GM19324 (cell line): ENCODE results near the gene AJM1.
A peak's percentile ranks its signal among the peaks of the same experiment; 100 is the strongest.

Experiments
- ATAC-seq: cut with Tn5 transposase; IDR thresholded peaks from one replicate; pipeline ENCODE4 v1.9.1; 2021; ENCODE audit warnings: mild to moderate bottlenecking, moderate library complexity; ENCODE audit not compliant: unreplicated experiment, low FRiP score

AJM1 gene

DNA sequence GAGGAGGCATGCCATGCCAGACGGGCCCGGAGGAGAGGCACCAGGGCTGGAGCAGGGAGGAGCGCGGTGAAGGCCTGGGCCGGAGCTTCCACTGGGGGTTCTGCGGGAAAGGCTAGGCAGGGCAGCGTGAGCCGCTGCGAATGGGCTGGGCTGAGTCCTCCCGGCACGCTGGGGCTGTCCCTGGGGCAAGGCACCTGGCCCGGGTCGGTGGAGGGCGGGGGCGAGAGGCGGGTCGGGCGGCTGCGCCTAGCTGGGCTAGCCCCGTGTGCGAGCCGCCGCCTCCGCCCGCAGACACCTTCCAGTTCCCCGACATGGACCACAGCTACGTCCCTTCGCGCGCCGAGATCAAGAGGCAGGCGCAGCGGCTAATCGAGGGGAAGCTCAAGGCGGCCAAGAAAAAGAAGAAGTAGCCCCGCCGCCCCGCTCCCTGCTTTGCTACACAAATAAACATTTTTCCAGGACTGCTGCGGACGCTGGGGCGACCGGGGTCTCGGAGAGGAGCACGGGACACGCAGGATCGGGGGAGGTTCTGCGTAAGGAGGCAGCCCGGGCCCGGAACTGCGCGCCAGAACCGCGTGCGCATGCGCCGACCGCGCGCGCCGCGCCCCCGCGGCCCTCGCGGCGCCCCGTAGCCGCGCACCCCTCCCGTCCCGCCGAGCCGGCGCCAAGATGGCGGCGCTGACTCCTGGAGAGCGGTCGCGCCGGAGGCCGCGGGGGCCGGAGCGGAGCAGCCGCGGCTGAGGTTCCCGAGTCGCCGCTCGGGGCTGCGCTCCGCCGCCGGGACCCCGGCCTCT lies 34.8 kb upstream of the AJM1 start, which contains the start of gene RABL6:
RABL6 (plus strand) TSS at position 668 of the 794 bp plus-strand sequence. CDS start 249 bp downstream, outside the sequence.
- peak; percentile 85 for ATAC-seq

DNA sequence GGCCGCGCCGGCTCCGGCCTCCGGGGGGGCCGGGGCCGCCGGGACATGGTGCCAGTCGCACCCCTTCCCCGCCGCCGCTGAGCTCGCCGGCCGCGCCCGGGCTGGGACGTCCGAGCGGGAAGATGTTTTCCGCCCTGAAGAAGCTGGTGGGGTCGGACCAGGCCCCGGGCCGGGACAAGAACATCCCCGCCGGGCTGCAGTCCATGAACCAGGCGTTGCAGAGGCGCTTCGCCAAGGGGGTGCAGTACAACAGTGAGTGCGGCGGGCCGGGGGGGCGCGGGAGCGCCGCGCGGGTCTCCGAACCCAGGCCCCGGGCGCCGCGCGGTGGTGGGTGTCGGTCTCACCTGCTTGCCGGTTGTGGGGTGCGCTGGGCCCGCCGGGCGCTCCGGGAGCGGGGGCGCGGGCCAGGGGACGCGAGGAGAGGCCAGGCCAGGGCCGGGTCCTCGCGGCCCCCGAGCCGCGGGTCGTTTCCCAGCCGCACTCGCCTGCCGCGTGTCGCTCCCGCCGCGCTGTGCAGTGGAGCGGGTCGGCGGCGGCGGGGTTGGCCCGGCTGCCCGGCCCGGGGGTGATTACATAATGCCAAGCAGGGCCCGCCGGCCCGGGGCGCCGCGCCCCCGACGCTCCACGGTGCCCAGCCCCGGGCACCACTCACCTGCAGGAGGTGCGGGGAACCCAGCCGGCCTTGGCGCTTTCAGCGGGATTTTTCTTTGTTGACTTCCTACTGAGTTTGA lies 34.0 kb upstream of the AJM1 start:
- ATAC-seq, result peak; percentile 37

DNA sequence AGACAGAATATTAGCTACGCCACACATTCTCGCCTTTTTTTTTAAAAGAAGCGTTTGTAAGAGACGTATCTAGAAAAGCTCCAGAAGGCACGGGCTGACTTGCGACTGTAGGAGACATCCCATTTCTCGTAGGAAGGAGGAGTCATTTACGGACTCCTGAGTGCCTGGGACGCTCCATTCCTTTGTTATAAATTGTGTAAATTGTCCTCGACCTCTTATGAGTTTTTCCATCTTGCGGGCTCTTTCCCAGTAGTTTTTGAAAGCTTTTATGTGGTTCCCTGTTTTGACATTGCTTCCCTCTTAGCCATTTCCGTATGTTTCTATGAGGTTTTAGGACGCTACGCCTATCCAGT lies 33.5 kb upstream of the AJM1 start:
- ATAC-seq, result no peak

DNA sequence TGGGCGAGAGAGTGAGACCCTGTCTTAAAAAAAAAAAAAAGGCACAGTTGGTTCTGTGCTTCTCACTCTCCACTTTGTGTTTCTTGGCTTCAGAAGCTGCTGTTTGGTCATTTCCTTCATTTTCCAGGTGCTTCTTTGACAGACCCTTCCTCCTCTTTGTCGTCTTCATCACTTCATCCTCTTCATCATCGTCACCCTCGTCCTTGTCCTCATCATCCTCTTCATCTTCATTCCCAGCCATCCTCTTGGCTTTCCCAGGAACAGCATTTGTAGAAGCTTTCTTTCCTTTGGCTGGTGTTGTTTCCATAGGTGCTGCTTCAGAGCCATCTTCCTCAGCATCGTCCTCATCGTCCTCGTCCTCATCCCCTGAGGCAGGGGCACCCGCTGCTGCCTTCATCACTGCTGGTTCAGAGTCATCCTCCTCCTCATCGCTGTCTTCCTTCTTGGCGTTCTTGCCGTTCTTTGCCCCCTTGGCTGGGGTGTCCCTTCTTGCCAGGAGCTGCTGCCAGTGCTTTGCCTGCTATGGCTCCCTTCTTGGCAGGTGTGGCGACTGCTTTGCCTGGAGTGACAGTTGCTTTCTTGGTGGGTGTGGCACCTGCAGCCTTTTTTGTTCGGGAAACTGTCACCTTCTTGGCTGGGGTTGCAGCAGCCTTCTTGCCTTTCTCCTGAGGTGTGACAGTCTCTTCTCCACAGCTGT lies 27.4 kb upstream of the AJM1 start:
- ATAC-seq, result no peak

DNA sequence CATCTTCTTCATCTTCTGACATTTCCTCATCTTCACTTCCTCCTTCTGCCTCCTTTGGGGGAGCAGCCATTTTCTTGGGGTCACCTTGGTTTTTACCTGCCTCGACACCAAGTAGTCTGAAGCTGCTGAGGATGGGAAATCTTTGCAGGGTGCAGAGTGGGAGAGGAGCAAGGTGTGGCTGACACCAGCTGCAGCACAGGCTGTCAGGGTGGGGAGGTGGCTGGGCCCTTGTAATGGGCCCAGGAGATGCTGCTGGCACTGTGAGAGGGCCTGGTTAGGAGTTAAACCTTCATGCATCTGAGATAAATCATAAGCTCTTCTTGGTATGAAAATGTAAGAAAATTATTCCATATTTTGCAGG lies 26.9 kb upstream of the AJM1 start:
- ATAC-seq, result no peak

DNA sequence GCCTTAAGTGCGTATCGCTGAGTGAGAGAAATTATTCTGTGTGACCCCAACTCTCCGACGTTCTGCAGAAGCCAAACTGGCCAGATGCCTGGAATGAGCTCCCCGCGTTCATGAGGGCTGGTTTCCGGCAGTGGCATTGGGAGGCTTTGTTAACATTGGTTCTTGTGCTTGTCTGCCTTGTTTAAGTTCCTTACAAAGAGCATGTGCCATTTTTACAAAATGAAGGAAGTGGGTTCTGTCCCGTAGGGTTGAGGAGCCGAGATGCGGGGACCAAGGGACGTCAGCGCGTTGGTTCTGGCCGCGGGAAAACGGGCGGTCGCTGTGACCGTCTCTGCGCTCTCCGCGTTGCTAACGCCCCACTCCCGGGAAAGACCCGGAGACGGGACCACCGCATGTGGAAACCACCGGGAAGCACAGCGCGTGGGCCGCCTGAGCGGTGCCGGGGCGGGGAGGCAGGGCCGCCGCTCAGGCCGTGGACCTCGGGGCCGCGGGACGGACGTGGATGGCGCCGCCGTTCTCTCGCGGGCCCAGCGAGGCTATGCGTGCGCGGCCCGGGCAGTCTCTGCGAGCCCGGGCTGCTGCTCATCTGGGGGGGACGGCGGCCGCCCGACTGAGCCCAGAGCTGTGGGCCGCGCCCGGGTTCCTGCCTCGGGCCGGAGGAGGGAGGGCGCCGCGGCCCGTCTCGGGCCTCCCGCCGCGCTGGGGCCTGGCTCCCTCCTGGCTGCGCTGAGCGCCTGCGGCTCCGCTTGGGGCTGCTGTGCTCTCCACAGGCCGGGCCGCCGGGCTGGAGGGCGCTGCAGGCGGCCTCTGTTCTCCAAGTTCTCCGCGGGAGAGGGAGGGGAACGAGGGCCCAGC lies 21.1 kb upstream of the AJM1 start:
- no peak for ATAC-seq

DNA sequence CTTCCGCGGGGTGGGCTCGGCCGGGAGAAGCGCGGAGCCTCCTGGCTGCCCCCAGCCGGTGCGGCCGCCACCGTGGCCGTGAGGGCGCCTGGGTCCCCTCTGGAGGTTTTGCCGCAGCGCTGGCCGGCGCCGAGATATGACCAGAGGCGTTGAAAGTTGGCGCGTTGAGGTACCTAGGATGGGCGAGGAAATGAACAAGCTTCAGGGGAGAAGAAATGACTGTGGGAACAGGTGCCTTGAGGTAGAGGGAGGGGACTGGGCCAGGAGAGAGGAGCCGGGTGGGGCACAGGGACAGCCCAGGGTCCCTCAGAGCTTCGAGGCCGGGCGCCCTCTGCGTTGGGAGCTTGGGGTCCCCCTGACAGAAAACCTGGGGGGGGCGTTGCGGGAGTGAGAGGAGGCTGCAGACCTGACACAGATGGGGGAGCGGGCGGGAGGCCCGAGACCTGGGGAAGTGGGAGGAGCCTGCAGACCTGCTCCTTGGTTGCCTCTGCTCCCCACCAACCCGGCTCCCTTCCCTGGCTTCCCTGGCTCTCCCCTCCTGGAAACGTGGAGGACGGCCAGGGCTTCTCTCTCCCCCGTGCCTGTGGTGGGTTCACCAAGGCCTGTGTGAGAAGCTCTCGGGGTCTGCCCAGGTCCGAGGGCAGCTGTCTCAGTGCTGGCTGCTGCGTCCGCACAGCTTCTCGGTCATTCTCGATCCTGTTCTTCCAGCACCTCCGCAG lies 20.3 kb upstream of the AJM1 start:
- ATAC-seq, result no peak

DNA sequence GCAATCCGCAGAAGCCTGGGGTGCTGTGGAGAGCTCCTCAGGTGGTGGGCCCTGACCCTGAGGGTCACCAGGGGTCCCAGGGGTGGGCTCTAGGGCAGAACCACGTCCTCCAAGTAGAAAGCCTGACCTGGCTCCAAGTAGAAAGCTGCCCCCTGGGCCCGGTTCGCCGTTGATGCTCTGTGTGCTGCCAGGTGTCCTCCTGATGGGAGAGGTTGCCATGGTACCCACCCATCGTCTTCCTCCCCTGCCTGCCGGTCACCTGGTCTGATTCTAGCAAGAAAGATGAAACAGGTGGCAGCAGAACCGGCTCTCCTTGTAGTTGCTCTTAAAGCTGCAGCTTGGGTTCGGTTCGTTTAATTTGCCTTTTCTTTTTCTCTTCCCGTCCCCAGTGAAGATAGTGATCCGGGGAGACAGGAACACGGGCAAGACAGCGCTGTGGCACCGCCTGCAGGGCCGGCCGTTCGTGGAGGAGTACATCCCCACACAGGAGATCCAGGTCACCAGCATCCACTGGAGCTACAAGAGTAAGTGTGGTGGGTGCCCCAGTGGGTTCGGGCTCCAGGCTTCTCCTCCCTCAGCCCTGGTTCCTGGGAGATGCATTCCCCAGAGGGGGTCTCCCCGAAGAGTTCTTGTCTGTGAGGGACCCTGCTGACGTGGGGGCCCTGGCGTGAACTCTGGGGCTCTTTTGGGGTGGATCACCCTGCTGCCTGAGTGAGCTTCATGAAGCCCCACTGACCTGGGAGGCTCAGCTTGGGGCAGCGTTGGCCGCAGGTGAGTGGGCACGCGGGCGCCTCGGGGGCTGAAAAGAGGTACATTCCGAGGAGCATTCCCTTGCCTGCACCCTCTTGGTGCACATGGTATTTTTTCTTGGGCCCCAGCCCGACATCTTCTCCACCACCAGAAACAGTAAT lies 18.9 kb upstream of the AJM1 start:
- ATAC-seq, result no peak

DNA sequence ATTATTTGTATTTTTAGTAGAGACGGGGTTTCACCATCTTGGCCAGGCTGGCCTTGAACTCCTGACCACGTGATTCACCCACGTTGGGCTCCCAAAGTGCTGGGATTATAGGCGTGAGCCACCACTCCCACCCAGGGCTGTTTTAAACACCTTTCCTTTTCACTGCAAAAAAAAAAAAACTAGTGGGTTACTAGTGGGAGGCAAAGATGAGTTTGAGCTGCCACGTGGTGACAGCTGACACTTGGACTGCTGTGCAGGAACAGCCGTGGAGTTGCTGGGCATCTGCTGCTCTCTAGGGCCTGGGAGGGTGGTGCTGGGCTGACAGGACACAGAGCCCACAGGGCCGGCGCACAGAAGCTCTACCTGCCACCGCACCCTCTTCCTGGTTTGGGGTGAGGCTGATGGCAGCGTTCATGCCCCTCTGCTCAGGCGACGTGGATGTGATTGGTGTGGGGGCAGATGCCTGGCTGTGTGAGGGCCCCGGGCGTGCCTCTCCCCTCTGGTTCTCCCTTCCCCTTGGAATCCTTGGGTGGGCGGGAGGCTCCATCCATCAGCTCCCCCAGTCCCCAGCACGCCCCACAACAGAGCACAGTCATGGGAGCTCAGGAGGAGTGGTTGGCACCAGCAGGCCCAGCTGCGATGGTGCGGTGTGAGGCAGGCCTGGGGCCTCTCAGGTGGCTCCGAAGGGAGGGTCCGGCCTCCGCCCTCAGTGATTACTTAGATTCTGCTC lies 17.6 kb upstream of the AJM1 start:
- ATAC-seq, result no peak

DNA sequence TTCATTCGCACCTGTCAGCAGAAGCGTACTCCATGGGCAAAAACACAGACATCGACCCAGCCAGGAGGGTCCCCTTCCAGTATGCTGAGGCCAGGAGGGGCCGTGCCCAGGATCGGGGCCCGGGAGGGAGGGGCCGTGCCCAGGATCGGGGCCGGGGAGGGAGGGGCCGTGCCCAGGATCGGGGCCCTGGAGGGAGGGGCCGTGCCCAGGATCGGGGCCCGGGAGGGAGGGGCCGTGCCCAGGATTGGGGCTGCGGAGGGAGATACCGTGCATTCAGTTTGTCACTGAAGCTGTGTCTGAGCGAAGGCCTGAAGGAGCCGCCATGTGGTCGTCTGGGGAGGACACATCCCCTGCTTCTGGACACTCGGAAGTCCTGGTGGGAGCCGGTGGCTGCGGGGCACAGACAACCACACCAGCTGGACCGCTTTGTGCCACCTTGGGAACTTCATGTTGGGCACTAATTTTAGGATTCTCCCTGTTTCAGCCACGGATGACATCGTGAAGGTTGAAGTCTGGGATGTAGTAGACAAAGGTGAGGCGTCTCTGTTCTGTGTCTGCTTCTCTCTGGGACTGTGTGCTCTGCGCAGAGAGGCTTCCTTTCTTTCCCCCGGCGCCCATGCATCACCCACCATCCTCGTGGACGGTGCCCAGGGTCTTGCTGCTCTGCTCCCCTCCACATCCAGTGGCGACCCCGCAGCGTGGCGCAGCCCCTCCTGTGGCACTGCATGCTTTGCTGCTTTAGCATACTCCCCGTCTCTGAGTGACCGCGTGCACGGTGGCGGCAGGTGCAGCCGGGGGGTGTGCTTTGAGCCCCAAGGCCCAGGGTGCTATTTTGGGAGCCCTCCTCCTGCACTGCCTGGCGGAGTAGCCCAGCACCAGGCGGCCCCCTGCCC lies 16.7 kb upstream of the AJM1 start:
- ATAC-seq, result no peak

DNA sequence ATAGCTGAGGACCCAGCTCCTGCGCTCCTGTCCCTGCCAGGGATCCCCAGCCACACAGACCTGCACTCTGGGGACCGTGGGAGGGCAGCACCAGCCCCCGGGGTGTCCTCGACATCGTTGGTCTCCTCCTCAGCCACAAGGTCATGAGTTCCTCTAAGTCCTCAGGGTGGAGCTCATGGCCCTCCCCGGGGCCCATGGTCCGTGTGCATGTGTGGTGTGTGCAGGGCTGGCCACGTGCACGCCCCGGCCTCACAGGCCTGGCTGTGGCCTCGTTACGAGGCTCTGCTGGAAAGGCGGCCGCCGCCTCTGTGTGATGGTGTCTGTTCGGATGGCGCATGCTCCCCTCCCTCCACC lies 16.1 kb upstream of the AJM1 start:
- ATAC-seq, result no peak

DNA sequence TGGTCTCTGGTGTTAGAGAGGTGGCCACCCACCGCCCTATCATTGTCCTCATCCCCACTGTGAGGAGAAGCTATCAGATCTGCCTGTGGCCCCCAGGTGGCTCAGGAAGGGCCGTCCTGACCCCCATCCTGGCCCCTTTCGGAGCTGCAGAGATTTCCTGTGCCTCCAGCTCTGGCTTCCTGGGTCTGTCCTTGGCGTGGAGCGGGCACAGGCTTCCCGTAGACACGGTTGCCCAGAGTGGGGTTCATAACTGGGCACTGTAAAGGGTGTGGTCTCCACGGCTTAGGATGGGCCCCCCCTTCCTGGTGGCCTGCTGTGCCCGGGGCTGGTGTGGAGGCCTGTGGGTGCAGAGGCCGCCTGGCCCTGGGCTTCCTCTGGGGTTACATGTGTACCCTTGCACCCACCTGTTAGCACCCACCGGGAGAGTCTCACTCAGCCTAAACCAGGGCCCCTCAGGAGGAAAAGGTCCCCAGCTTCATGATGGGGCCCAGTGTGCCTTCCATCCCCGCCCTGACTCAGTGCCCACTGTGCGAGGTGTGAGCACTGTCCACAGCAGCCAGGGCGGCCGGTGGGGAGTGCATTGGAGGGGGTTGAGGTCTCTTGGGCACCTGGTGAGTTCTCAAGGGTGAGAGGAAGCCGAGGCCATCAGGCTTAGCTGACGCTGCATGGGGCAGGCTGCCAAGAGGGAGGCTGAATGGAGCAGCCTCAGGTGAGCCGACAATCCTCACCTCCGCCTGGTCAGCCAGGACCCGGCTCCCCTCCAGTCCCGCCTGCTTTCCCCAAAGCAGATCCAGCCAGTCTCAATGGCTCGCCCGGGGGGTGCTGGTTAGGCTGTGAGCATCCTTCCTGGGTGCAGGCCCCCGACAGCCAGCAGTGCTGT lies 15.3 kb upstream of the AJM1 start:
- ATAC-seq, result no peak

DNA sequence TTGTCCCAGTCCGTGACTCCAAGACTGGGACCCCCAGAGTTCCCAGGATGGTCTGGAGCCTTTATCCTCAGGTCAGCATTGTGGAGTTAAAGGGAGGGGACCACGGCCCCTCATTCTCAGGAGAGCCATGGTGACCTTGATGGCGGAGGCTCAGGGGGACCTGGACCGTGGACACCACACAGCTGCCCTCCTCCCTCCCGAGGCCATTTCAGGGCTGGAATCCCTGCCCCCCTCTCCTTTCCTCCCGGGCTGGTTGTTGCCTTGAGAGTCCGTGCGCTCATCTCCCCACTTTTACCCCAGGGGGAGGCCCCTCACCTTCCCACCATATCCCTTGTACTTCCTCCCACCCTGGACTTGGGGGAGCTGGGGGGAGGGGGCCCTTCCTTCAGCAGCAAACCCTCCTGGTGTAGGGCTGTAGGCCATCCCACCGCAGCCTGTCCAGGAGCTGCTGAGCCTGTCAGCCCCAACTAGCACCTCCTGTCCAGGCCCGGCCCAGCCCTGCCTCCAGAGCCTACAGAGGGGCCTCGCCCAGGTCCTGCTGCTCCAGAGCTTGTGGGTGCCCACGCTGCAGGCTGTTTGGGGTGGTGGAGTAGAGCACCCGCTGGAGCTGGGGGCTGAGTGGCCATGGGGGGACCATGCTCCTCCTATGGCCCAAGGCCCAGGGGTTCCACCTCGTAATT lies 14.3 kb upstream of the AJM1 start:
- no peak for ATAC-seq

DNA sequence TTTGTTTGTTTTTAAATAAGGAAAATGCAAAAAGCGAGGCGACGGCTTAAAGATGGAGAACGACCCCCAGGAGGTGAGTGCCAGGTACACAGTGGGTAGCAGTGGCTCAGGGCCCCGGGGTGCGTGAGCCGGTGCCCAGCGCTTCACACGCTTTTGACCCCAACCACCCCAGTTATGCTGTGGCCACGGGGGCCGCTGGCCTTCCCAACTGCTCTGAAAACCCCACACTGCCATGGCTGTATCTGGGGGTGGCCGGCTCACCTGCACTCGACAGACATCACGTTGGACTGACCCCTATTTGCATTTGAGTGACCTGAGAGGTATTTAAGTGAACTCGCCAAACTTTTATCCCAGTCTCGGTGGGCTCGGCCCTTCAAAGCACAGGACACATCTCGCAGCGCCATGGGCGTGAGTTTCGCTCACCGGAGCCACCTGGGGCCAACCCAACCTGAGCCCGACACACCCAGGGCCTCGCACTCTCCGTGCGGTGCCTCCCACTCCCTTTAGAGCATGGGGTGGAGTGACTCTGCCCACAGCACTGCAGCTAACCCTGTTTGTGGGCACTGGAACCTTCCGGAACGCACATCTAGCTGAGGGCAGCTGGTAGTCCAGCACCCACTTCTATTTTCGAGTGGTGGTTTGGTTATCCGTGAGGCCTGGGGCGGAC lies 13.7 kb upstream of the AJM1 start:
- ATAC-seq, result no peak

DNA sequence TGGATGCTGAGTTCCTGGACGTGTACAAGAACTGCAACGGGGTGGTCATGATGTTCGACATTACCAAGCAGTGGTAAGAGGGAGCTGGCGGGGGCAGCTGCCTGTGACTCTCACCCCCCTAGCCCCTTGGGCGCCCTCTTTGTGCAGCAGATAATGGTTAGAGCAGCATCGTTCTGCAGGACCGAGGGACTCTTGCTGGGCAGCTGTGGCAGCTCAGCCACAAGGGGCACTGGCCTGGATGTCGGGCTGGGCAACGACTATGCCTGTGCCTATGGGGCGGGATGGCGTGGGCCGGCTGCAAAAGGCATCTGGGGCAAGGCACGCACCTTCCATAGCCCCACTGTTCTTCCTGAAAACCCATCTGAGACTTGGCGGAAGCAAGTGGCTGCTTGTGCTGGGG lies 12.9 kb upstream of the AJM1 start:
- no peak for ATAC-seq
